Left renal pelvis (tissue), 4 donors: ENCODE results near the gene IGFBP4. TPM values are rescaled to one million over a fixed set of nuclear protein-coding genes. Genes with fewer than 3 reads are reported as not detected.

Source experiments
- DNase-seq, 4 donors: peaks; one replicate each; pipeline ENCODE4 v3.0.0-alpha.2; 2013; ENCODE audit warnings: low read depth in 4 of 4, low spot score in 3 of 4
- polyA plus RNA-seq, 4 donors: library from polyadenylated mRNA; unstranded; fragments of 120-200 nt; gene quantifications; one replicate each; pipeline ENCODE4 v1.2.1, GENCODE V29; 2013; ENCODE audit not compliant: insufficient read length in 4 of 4

The IGFBP4 gene
- polyA plus RNA-seq, 4 donors, result 297 to 669 (median 378) TPM

GRCh38 chr17:40430272-40431230, 12.7 kb upstream of the IGFBP4 start:
- DNase-seq, result no peak

- DNase-seq, result no peak
These were observed 12.0 kb upstream of the IGFBP4 start for GRCh38 chr17:40431231-40431602.

GRCh38 chr17:40432864-40433528, 10.3 kb upstream of the IGFBP4 start:
- no peak for DNase-seq

- no peak for DNase-seq
These were observed 9.5 kb upstream of the IGFBP4 start for GRCh38 chr17:40433551-40434415.

GRCh38 chr17:40436636-40437035, 6.6 kb upstream of the IGFBP4 start:
- DNase-seq, result no peak

- no peak for DNase-seq
These were observed 6.0 kb upstream of the IGFBP4 start for GRCh38 chr17:40437095-40437732.

- no peak for DNase-seq
These were observed 3.1 kb upstream of the IGFBP4 start for GRCh38 chr17:40440166-40440565.

GRCh38 chr17:40442392-40443195, 656 bp upstream of the IGFBP4 start:
- DNase-seq, result no peak

- no peak for DNase-seq
These were observed 994 bp downstream of the IGFBP4 start for GRCh38 chr17:40443988-40444899.

GRCh38 chr17:40445751-40446468, 2.7 kb downstream of the IGFBP4 start:
- no peak for DNase-seq

- DNase-seq, result no peak
These were observed 3.9 kb downstream of the IGFBP4 start for GRCh38 chr17:40447148-40447644.

GRCh38 chr17:40447806-40448205, 4.6 kb downstream of the IGFBP4 start:
- no peak for DNase-seq

- DNase-seq, result no peak
These were observed 5.0 kb downstream of the IGFBP4 start for GRCh38 chr17:40448213-40448638.

- no peak for DNase-seq
These were observed 5.5 kb downstream of the IGFBP4 start for GRCh38 chr17:40448639-40449261.

GRCh38 chr17:40450175-40450574, 6.9 kb downstream of the IGFBP4 start:
- DNase-seq, result no peak

- DNase-seq, result no peak
These were observed 8.2 kb downstream of the IGFBP4 start for GRCh38 chr17:40451420-40451819.

- DNase-seq, result no peak
These were observed 9.1 kb downstream of the IGFBP4 start for GRCh38 chr17:40452216-40452787.
